Pancreas (tissue), 10 donors: Measurements from ENCODE around the gene DGKI. TPM values are rescaled to one million over a fixed set of nuclear protein-coding genes. Genes with fewer than 3 reads are reported as not detected.

ENCODE experiments used
- ATAC-seq, 4 donors: fragments of 200-7000 bp; cut with Tn5 transposase; one replicate each; pipeline versions ENCODE4 v1.8.0 to v1.9.1; 2020; ENCODE audit warnings: mild to moderate bottlenecking in 4 of 4, moderate library complexity in 4 of 4
- DNase-seq, 6 donors: peaks; one replicate each; pipeline ENCODE4 v3.0.0-alpha.2; 2020
- FAIRE-seq: peaks from 2 replicates; lab custom pipeline; 2012; peaks lifted over from hg19 to GRCh38; lab: Jason Lieb, UNC
- H3K27ac ChIP-seq, 4 donors: fragments of 200-600 bp; sonication (generic); 1 replicate in 3 of 4; 2 replicates in 1 of 4; pipeline versions ENCODE4 v1.5.0 to v1.8.0; 2020
- H3K27me3 ChIP-seq, 4 donors: fragments of 200-600 bp; one replicate each; pipeline ENCODE4 v1.8.0; 2021
- H3K36me3 ChIP-seq, 3 donors: fragments of 200-600 bp; sonication (generic) in 1 of 3; one replicate each; pipeline versions ENCODE4 v1.5.0 to v1.8.0; 2020 to 2021
- H3K4me1 ChIP-seq, 3 donors: fragments of 200-600 bp; one replicate each; pipeline ENCODE4 v1.8.0; 2021
- H3K4me3 ChIP-seq, 4 donors: fragments of 200-600 bp; sonication (generic) in 2 of 4; one replicate each; pipeline versions ENCODE4 v1.5.0 to v1.8.0; 2020 to 2021
- H3K9me3 ChIP-seq, 4 donors: fragments of 200-600 bp; one replicate each; pipeline ENCODE4 v1.8.0; 2021
- CTCF ChIP-seq, 4 donors: fragments of 200-600 bp; sonication (generic) in 3 of 4; IDR thresholded peaks; one replicate each; pipeline versions ENCODE4 v1.5.0 to v1.8.0; 2021; ENCODE audit warnings: antibody characterized with exemption in 4 of 4
- WGBS, 2 donors: extraction: QIAGEN DNeasy Blood & Tissue Kit; methylation state at CpG; one replicate each; pipeline ENCODE4 v1.1.7; 2013; 5-methylcytosine and 5-hydroxymethylcytosine counted together
- intact Hi-C, 3 donors: fragments of 100-400 bp; cut with DNase I; formaldehyde crosslinking; loops; one replicate each; pipeline versions ENCODE4 v1.11.1 to v1.14.2; 2022
- polyA plus RNA-seq, 2 donors: library from polyadenylated mRNA; stranded (reverse); fragments of 200-250 nt; gene quantifications; one replicate each; pipeline ENCODE4 v1.2.3, GENCODE V29; 2013
- total RNA-seq, 6 donors: library from RNA; stranded (reverse); fragmentation: NEBNext Ultra II Directional in 4 of 6; extraction: Animal tissue kit (Norgen Biotek cat#: 25700) in 4 of 6; gene quantifications; one replicate each; pipeline versions ENCODE4 v1.2.1 to v1.2.4, GENCODE V29; 2021 to 2023
- donor health status: healthy with polysubstance abuse.
- donor health status: DM: no; HTN: no; CAD: no; lungs with moderate emphysema.
- donor health status: DM: no; HTN: no; CAD: no.
- donor health status: control.
- donor health status: control.
- donor health status: Bipolar disorder and iron deficiency.
- donor health status: DM: yes; HTN: yes; CAD: no.
- donor health status: DM: no; HTN: no; CAD: no.
- donor health status: DM: no; HTN: no; CAD: no.
- donor health status: DM: yes; HTN: yes; CAD: no.

Gene DGKI
- total and polyA plus RNA-seq, 8 donors = 0.04 to 0.81 (median 0.15) TPM

GRCh38 chr7:137682596-137682995 is 164.2 kb downstream of the DGKI start:
- peak in 1 of 4 donors; percentile 39 for ATAC-seq
- H3K4me1 ChIP-seq = no peaks in the 10 kb centered on the region
- no peak for FAIRE-seq
- no peak for DNase-seq
- H3K27me3 ChIP-seq = no peaks in the 10 kb centered on the region
- no peak for TF ChIP-seq CTCF (IDR thresholded peaks at IDR 0.05)
- no peaks in the 10 kb centered on the region for H3K9me3 ChIP-seq
- H3K4me3 ChIP-seq = no peak overlapping the region
- intact Hi-C loops = no loop called here
- H3K36me3 ChIP-seq = no peaks in the 10 kb centered on the region
- H3K27ac ChIP-seq = no peak overlapping the region

GRCh38 chr7:137681657-137682562 is 164.9 kb downstream of the DGKI start:
- Histone ChIP-seq H3K4me3 (no peak overlapping the region), H3K27ac (no peak overlapping the region), H3K36me3 (no peaks in the 10 kb centered on the region), H3K4me1 (no peaks in the 10 kb centered on the region), H3K9me3 (no peaks in the 10 kb centered on the region), H3K27me3 (no peaks in the 10 kb centered on the region)
- FAIRE-seq (no peak), ATAC-seq (peak in 2 of 4 donors; percentile 51 to 60), DNase-seq (no peak)
- WGBS, 2 donors = 50 to 54% methylated on average over 7 of the region's 7 CpGs
- intact Hi-C loops = no loop called here
- TF ChIP-seq CTCF (IDR thresholded peaks at IDR 0.05) = no peak

- ATAC-seq (no peak), FAIRE-seq (no peak), DNase-seq (no peak)
- no peak for TF ChIP-seq CTCF (IDR thresholded peaks at IDR 0.05)
- no peak overlapping the region for H3K27ac ChIP-seq
- H3K9me3 ChIP-seq = no peaks in the 10 kb centered on the region
- H3K4me1 ChIP-seq = no peaks in the 10 kb centered on the region
- WGBS, 2 donors = 64% methylated on average over 11 of the region's 11 CpGs
- H3K36me3 ChIP-seq = no peaks in the 10 kb centered on the region
- peaks cover 0 to 2% (median 0%) of the 10 kb centered on the region in 4 donors for H3K27me3 ChIP-seq
- no peak overlapping the region for H3K4me3 ChIP-seq
- intact Hi-C loops = no loop called here
Measured at GRCh38 chr7:137674551-137675409, 172.0 kb downstream of the DGKI start.

GRCh38 chr7:137674048-137674447 is 172.7 kb downstream of the DGKI start:
- H3K27ac ChIP-seq = no peak overlapping the region
- ATAC-seq = no peak
- no peak for FAIRE-seq
- no peak for DNase-seq
- no peak for TF ChIP-seq CTCF (IDR thresholded peaks at IDR 0.05)
- H3K27me3 ChIP-seq = peaks cover 0 to 2% (median 0%) of the 10 kb centered on the region in 4 donors
- intact Hi-C loops = no loop called here
- H3K36me3 ChIP-seq = no peaks in the 10 kb centered on the region
- WGBS, 2 donors = 51 to 54% methylated on average over 3 of the region's 3 CpGs
- H3K9me3 ChIP-seq = no peaks in the 10 kb centered on the region
- no peak overlapping the region for H3K4me3 ChIP-seq
- H3K4me1 ChIP-seq = no peaks in the 10 kb centered on the region
